Thyroid gland (tissue), 4 donors: Measurements from ENCODE around the gene LOXL1. TPM values are rescaled to one million over a fixed set of nuclear protein-coding genes. Genes with fewer than 3 reads are reported as not detected.

Source experiments
- DNase-seq, 2 donors: peaks; one replicate each; pipeline ENCODE4 v3.0.0-alpha.2; 2019
- H3K27ac ChIP-seq, 3 donors: fragments of 200-600 bp; sonication (generic); 1 replicate in 2 of 3; 2 replicates in 1 of 3; pipeline ENCODE4 v1.5.1; 2016 to 2019; ENCODE audit warnings: mild to moderate bottlenecking in 1 of 3, moderate library complexity in 1 of 3
- H3K27me3 ChIP-seq: fragments of 200-600 bp; sonication (generic); one replicate; pipeline ENCODE4 v1.5.1; 2019
- H3K36me3 ChIP-seq, 2 donors: fragments of 200-600 bp; sonication (generic); one replicate each; pipeline ENCODE4 v1.5.1; 2016 to 2019
- H3K4me1 ChIP-seq, 2 donors: fragments of 200-600 bp; sonication (generic); one replicate each; pipeline ENCODE4 v1.5.1; 2017 to 2019
- H3K4me3 ChIP-seq, 3 donors: fragments of 200-600 bp; sonication (generic); replicated peaks in 1 of 3; 1 replicate in 2 of 3; 2 replicates in 1 of 3; pipeline ENCODE4 v1.5.1; 2016; ENCODE audit warnings: mild to moderate bottlenecking in 1 of 3
- H3K9me3 ChIP-seq: fragments of 200-600 bp; sonication (generic); one replicate; pipeline ENCODE4 v1.5.1; 2017
- POLR2A ChIP-seq, 2 donors: fragments of 450-650 bp; IDR thresholded peaks; one replicate each; pipeline ENCODE4 v1.6.1; 2017; ENCODE audit warnings: antibody characterized with exemption in 2 of 2, mild to moderate bottlenecking in 2 of 2, moderate library complexity in 1 of 2
- WGBS, 2 donors: methylation state at CpG; one replicate each; pipeline ENCODE4 v1.1.5; 2017; 5-methylcytosine and 5-hydroxymethylcytosine counted together
- intact Hi-C: fragments of 100-400 bp; cut with DNase I; formaldehyde crosslinking; loops from one replicate; pipeline ENCODE4 v1.15.1; 2023
- total RNA-seq, 4 donors: library from RNA; depleted of rRNA; stranded (reverse); fragments of >200 nt; gene quantifications; one replicate each; pipeline ENCODE4 v1.2.3, GENCODE V29; 2016
- TF ChIP-seq, protein P1 (sequence below), 6 experiments: fragments of 200-600 bp in 3 of 6; fragments of 450-650 bp in 3 of 6; sonication (generic) in 3 of 6; IDR thresholded peaks; one replicate each; pipeline ENCODE4 v1.5.1; 2016 to 2019; ENCODE audit warnings: antibody characterized with exemption in 6 of 6, mild to moderate bottlenecking in 2 of 6, inconsistent platforms in 1 of 6, moderate library complexity in 1 of 6

LOXL1 gene
- total RNA-seq, 4 donors from 2014 or later = 9.9 to 15.2 (median 12.0) TPM

DNA sequence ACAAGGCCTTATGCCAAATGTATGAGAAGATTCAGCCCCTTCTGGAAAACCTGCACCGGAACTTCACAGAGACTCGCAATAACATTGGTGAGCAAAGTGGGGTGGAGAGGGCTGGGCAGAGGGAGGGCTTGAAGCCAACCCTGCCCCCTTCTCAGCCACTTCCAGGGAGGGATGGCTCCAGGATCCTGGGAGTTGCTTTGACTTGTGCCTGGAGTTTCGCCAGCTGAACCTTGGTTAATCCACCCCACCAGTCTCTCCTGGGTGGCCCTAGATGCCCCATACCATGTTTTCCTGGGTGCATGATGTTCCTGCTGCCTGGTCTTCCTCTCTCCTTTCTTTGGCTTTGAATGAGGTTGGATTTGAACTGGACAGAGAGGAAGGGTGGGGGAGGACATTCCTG is 42.1 kb upstream of the LOXL1 start:
- H3K9me3 ChIP-seq = no peaks in the 10 kb centered on the region
- no peaks in the 10 kb centered on the region for H3K4me1 ChIP-seq
- no peak for DNase-seq
- no peaks in the 10 kb centered on the region for H3K27me3 ChIP-seq
- no peak overlapping the region for H3K4me3 ChIP-seq
- intact Hi-C loops = no loop called here
- no peaks in the 10 kb centered on the region for H3K36me3 ChIP-seq
- WGBS, 2 donors = 33 to 52% methylated on average over 3 of the region's 3 CpGs
- TF ChIP-seq, protein P1, sequence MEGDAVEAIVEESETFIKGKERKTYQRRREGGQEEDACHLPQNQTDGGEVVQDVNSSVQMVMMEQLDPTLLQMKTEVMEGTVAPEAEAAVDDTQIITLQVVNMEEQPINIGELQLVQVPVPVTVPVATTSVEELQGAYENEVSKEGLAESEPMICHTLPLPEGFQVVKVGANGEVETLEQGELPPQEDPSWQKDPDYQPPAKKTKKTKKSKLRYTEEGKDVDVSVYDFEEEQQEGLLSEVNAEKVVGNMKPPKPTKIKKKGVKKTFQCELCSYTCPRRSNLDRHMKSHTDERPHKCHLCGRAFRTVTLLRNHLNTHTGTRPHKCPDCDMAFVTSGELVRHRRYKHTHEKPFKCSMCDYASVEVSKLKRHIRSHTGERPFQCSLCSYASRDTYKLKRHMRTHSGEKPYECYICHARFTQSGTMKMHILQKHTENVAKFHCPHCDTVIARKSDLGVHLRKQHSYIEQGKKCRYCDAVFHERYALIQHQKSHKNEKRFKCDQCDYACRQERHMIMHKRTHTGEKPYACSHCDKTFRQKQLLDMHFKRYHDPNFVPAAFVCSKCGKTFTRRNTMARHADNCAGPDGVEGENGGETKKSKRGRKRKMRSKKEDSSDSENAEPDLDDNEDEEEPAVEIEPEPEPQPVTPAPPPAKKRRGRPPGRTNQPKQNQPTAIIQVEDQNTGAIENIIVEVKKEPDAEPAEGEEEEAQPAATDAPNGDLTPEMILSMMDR (IDR thresholded peaks at IDR 0.05) = no peak
- no peak for TF ChIP-seq POLR2A (IDR thresholded peaks at IDR 0.05)
- H3K27ac ChIP-seq = no peak overlapping the region

DNA sequence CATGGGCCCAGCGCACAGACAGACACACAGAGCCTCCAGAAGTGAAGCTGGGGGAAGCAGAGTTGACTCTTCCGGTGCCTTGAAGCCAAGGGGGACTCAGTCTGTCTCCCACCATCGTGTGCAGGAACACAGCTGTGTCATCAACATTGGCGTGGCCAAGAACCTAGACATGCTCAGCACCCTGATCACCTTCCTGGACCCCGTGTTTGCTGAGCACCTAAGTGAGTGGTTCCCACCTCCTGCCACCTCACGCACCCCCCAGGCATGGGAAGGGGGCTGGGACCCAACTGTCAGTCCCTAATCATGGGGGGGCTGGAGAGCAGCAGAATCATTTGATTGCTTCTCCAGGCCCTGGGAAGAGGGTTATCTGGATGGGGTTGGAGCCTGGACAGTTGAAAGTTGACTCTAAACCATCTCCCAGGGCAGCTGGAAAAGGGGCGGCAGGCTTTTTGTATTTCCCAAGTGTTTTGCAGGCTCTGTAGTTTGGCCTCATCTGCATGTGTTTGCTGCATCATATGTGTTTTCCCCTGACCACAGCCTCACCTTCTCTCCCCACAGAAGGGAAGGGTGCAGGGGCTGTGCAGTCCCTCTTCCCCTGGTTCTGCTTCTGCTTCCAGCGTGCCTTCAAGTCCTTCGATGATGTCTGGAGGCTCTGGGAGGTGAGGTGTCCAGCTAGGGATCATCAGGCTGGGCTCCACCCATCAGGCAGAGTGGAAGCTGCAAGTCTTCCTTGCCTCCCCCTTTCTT is 40.1 kb upstream of the LOXL1 start:
- intact Hi-C loops = no loop called here
- no peaks in the 10 kb centered on the region for H3K36me3 ChIP-seq
- no peak for DNase-seq
- no peaks in the 10 kb centered on the region for H3K4me1 ChIP-seq
- 90 to 91% methylated on average over 7 to 9 of the region's 9 CpGs for WGBS, 2 donors
- H3K27me3 ChIP-seq = no peaks in the 10 kb centered on the region
- no peak overlapping the region for H3K4me3 ChIP-seq
- H3K27ac ChIP-seq = no peak overlapping the region
- H3K9me3 ChIP-seq = no peaks in the 10 kb centered on the region
- no peak for TF ChIP-seq POLR2A (IDR thresholded peaks at IDR 0.05)
- TF ChIP-seq, protein P1 (IDR thresholded peaks at IDR 0.05) = no peak

DNA sequence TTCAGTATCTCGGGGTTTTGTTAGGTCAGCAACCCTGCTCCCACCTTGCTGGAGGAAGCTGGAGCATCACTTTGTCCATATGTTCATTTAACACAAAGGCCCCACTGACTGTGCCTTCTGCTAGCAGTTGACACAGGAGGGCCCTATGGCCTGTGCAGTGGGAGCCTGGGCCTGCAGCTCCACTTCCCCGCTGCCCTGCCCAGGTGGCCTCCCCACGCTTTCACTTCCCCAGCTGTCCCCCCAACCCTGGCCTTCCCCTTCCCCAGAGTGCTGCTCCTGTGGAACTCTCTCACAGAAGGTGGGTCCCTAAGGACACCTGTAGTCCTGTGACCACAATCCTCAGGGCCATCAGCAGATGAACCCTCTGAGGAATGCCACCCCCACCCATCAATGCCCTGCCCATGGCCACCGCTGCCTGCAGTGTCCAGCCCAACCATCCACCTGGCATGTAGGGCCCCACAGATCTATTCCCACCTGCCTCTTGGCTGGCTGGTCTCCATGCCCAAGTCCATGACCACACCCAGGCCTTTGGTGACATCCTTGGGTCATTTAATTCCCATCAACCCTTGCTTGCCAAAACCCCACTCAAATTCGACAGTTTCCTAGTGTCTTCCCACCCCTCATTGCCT is 39.4 kb upstream of the LOXL1 start:
- Histone ChIP-seq H3K9me3 (no peaks in the 10 kb centered on the region), H3K4me3 (no peak overlapping the region), H3K27ac (no peak overlapping the region), H3K4me1 (no peaks in the 10 kb centered on the region), H3K36me3 (no peaks in the 10 kb centered on the region), H3K27me3 (no peaks in the 10 kb centered on the region)
- TF ChIP-seq, protein P1 (IDR thresholded peaks at IDR 0.05) = no peak
- intact Hi-C loops = no loop called here
- no peak for DNase-seq
- WGBS, 2 donors = 88 to 90% methylated on average over 2 to 5 of the region's 5 CpGs

DNA sequence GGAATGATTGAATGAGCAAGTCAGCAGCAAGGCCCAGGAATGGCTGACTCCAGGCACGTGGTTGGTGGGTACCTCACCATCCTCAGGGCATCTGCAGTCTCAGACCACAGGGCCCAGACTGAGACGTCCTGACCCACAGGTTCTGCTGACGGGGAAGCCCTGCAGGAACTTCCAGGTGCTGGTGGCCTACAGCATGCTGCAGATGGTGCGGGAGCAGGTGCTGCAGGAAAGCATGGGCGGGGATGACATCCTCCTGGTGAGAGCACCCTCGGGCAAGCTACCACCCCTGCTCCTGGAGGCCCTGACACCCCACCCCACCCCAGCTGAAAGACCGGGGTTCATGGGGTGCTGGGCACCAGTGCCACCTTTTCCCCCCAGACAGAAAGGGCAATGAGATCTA is 38.8 kb upstream of the LOXL1 start:
- no peak for TF ChIP-seq POLR2A (IDR thresholded peaks at IDR 0.05)
- TF ChIP-seq, protein P1 (IDR thresholded peaks at IDR 0.05) = no peak
- Histone ChIP-seq H3K9me3 (no peaks in the 10 kb centered on the region), H3K36me3 (no peaks in the 10 kb centered on the region), H3K27ac (no peak overlapping the region), H3K27me3 (no peaks in the 10 kb centered on the region), H3K4me1 (no peaks in the 10 kb centered on the region), H3K4me3 (no peak overlapping the region)
- intact Hi-C loops = no loop called here
- no peak for DNase-seq
- 76 to 82% methylated on average over 5 to 7 of the region's 7 CpGs for WGBS, 2 donors
